PC-3 (cell line): ENCODE measurements around the gene CGB8.

ENCODE experiments used
- CTCF ChIP-seq: fragments of 300-600 bp; sonication (generic); conservative IDR thresholded peaks from 2 replicates; pipeline ENCODE4 v1.5.1; 2017; ENCODE audit warnings: antibody characterized with exemption, low read depth, mild to moderate bottlenecking, low read length
- EZH2 ChIP-seq: fragments of 300-600 bp; sonication (generic); IDR thresholded peaks from one replicate; pipeline ENCODE4 v1.6.1; 2017; ENCODE audit warnings: antibody characterized with exemption, mild to moderate bottlenecking, low read length; ENCODE audit not compliant: unreplicated experiment
- EZH2phosphoT487 ChIP-seq: fragments of 300-600 bp; sonication (generic); IDR thresholded peaks from 2 replicates; pipeline ENCODE4 v1.6.1; 2018; ENCODE audit warnings: mild to moderate bottlenecking, antibody characterized with exemption, low read length, borderline replicate concordance

GRCh38 chr19:49006905-49007304 lies 42.0 kb downstream of the CGB8 start:
- no peak for TF ChIP-seq EZH2
- TF ChIP-seq CTCF: no peak
- TF ChIP-seq EZH2phosphoT487: no peak
